ENCODE data around the gene MBD2.
"Not testable (repeated sequence)": the region's sequence is repeated elsewhere in the genome, so short reads cannot be mapped to it uniquely, and the experiment has no call there.

The MBD2 gene

GRCh38 chr18:54238173-54238936 is 13.9 kb upstream of the MBD2 start:
- DNase-seq (ENCODE audit: low read depth), result no peak

DNA sequence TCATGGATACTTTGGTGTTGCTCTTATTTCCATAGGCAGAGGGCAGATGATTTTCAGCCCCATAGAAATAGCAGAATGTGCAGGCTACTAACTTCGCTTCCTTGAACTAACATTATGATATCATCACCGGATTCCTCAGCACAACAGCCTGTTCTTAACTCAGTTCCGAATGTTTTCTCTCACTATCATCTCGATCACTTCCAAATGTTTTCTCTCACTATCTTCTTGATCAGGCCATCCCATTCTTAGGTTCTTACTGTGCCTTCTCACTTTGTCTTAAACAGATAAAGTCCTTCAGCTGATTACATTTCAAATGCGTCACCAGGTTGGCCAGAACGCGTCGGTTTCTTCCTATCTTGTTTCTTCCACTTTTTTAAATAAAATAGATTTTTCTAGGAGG is 11.4 kb upstream of the MBD2 start:
- DNase-seq (ENCODE audit: low read depth), result no peak

DNA sequence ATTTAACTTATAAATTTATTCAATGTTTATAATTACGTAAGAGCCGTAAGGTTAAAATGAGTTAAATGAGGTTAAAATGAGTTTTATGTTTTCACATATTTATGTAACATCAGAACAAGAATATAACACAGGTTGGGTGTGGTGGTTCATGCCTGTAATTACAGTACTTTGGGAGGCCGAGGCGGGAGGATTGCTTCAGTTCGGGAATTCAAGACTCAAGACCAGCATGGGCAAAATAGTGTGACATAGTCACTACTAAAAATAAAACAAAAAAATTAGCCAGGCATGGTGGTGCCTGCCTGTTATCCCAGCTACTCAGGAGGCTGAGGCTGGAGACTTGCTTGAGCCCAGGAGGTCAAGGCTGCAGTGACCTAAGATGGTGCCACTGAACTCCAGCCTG is 9.3 kb upstream of the MBD2 start:
- DNase-seq (ENCODE audit: low read depth), result no peak

DNA sequence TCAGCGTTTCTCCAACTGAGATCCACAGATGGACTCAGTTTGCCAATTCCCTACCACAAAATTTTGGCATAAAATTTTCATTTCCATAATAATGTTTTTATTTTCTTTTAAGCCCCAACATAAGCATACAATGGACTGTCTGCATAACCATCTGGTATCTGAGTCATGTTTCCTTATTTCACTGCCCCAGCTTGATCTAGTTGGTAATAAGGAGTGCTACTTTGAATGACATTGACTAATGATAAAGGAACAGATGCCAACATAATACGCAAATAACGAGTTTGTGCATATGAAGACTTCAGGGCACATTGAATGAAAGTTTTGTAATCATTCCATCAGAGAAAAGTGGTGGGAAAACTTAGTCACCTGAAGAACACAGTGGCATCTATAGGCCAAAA is 8.8 kb upstream of the MBD2 start:
- DNase-seq (ENCODE audit: low read depth), result no peak

- no peak for DNase-seq (ENCODE audit: low read depth)
Observed at GRCh38 chr18:54232485-54233227, 8.2 kb upstream of the MBD2 start.

GRCh38 chr18:54229421-54230059 is 5.1 kb upstream of the MBD2 start:
- DNase-seq (ENCODE audit: low read depth), result no peak

DNA sequence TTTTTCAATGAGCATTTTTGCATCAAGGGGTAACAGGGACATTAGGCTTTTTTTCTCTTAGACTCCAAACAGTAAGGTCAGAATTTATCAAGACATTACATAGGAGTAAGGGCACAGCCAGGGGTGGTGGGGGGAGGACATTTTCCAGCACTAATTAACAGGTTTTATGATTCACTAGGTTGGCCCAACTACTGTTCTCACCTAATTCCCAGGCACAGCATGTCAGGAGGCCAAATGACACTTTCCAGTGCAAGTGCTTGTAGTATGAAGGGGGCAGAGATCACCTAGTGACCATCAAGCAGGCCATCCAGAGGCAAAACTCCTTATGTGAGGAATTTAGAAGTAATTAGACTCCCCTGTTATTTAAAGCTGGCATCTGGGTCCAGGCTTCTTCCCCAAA is 3.9 kb upstream of the MBD2 start:
- DNase-seq (ENCODE audit: low read depth), result no peak

- DNase-seq (ENCODE audit: low read depth), result peak; percentile 74
Observed at GRCh38 chr18:54223568-54224241, 764 bp downstream of the MBD2 start.

DNA sequence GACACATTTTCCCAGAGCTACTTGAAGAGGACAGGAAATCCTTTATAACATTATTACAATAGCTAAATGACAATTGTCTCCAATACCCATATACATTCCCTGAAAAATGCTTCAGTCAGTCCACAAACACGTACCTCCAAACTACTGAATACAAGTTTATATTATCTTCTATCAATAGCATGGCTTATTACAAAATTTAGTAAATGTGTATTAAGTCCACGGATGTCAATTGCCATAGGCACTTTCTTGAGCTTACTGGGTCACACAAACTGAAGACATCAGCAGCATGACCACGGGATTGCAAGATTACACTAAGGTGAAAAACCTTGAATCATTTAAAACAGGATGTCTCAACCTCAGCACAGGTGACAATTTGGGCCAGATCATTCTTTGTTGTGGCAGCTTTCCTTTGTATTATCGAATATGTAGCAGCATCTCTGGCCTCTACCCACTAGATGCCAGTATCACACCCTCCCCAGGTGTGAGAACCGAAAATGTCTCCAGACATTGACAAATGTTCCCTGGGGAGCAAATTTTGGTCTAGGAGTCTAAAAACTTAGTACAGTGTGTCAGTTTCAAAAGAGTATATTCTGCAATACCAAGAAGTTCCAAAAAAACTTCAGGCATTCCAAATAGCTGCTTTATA is 1.4 kb downstream of the MBD2 start:
- no peak for DNase-seq (ENCODE audit: low read depth)

- DNase-seq (ENCODE audit: low read depth), result no peak
Observed at GRCh38 chr18:54220406-54220805, 4.1 kb downstream of the MBD2 start.

GRCh38 chr18:54218803-54219202 is 5.7 kb downstream of the MBD2 start:
- DNase-seq (ENCODE audit: low read depth), result not testable (repeated sequence)

GRCh38 chr18:54218299-54218698 is 6.2 kb downstream of the MBD2 start:
- DNase-seq (ENCODE audit: low read depth), result no peak

DNA sequence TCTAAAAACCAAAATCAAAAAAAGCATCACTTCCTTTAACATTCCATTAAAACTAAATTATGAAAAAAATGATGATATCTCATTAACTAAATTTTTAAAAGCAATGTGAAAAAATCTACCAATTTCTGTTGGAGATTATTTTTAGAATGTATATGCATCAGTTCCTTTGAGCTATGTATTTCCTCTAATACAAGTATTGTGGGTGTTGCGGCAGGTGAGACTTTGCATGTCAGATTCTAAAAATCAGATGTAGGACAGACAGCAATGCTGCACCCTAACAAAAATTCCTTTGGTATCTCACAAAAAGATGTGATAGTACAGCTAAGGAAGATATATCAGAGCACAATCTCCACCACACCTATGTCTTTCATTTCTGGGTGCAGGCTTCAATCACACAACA is 6.8 kb downstream of the MBD2 start:
- DNase-seq (ENCODE audit: low read depth), result no peak

DNA sequence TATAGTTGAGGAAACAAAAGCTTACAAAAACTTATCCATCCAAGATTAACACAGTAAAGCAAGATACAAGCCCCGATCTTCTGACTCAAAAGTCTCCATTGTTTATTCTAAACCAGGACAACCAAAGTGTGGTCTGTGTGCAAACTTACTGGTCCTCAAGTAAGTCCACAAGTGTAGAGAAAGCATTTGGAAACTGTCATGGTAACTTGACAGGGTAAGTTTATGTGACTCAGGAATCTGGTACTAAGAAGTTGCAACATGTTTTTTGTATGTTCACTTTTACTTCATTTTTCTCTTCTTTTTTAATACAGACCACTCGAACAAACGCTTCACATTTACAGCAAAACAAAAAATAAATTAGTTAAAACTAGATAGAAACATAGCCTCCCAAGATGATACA is 9.4 kb downstream of the MBD2 start:
- DNase-seq (ENCODE audit: low read depth), result no peak

GRCh38 chr18:54210463-54210862 is 14.0 kb downstream of the MBD2 start:
- DNase-seq (ENCODE audit: low read depth), result no peak

GRCh38 chr18:54209471-54210180 is 14.8 kb downstream of the MBD2 start:
- no peak for DNase-seq (ENCODE audit: low read depth)

- no peak for DNase-seq (ENCODE audit: low read depth)
Observed at GRCh38 chr18:54206447-54206846, 18.0 kb downstream of the MBD2 start.

GRCh38 chr18:54205959-54206358 is 18.5 kb downstream of the MBD2 start:
- DNase-seq (ENCODE audit: low read depth), result no peak

DNA sequence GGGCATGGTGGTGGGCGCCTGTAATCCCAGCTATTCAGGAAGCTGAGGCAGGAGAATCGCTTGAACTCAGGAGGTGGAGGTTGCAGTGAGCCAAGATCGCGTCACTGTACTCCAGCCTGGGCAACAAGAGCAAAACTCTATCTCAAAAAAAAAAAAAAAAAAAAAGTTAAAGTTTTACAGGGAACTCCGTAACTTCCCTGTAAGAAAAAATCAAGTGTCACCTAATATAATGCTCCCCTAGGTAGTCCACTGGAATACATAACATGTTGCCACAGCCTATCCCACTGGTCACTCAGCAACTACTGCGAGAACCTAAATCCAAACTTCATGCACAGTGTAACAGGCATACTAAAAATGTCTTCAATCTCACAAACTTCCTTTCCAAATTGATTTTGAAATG is 19.0 kb downstream of the MBD2 start:
- not testable (repeated sequence) for DNase-seq (ENCODE audit: low read depth)

DNA sequence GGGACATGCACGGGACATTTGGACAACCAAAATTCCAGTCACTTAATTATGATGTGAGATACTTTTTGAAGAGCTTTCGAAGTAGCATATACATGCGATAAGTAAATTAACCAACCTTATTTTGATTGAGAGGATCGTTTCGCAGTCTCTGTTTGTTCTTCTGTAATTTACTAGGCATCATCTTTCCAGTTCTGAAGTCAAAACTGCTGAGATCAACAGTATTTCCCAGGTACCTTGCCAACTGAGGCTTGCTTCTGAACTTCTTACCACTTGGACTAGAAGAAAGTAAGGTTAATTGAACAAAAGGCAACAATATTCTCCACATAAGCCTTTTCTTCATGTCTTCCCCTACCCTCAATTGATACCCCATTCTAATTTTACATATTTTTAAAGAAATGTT is 19.6 kb downstream of the MBD2 start:
- DNase-seq (ENCODE audit: low read depth), result no peak

- no peak for DNase-seq (ENCODE audit: low read depth)
Observed at GRCh38 chr18:54203914-54204313, 20.6 kb downstream of the MBD2 start.
